Esophagus (tissue), 2 donors: ENCODE results near the gene DNAJC5. TPM values are rescaled to one million over a fixed set of nuclear protein-coding genes. Genes with fewer than 3 reads are reported as not detected.
"Not testable (repeated sequence)": the region's sequence is repeated elsewhere in the genome, so short reads cannot be mapped to it uniquely, and the experiment has no call there.

Experiments used
- H3K27ac ChIP-seq, 2 donors: one replicate each; pipeline ENCODE4 v1.5.1; 2013; ENCODE audit warnings: low read depth in 2 of 2, mild to moderate bottlenecking in 2 of 2, inconsistent platforms in 1 of 2, low read length in 1 of 2, moderate library complexity in 1 of 2
- H3K27me3 ChIP-seq, 2 donors: one replicate each; pipeline ENCODE4 v1.6.1; 2013; ENCODE audit warnings: low read length in 2 of 2, control low read depth in 1 of 2, mild to moderate bottlenecking in 1 of 2; ENCODE audit not compliant: insufficient read depth in 2 of 2, control insufficient read depth in 1 of 2
- H3K36me3 ChIP-seq, 2 donors: one replicate each; pipeline ENCODE4 v1.6.1; 2013; ENCODE audit warnings: low read length in 1 of 2; ENCODE audit not compliant: control insufficient read depth in 2 of 2, insufficient read depth in 2 of 2
- H3K4me1 ChIP-seq, 2 donors: one replicate each; pipeline ENCODE4 v1.6.1; 2013; ENCODE audit warnings: low read length in 1 of 2; ENCODE audit not compliant: control insufficient read depth in 2 of 2, insufficient read depth in 2 of 2
- H3K4me3 ChIP-seq, 2 donors: one replicate each; pipeline ENCODE4 v1.5.1; 2013; ENCODE audit warnings: low read length in 2 of 2, mild to moderate bottlenecking in 2 of 2, low read depth in 1 of 2, moderate library complexity in 1 of 2
- H3K9me3 ChIP-seq, 2 donors: one replicate each; pipeline ENCODE4 v1.6.1; 2013; ENCODE audit warnings: mild to moderate bottlenecking in 2 of 2, low read depth in 1 of 2, low read length in 1 of 2, moderate library complexity in 1 of 2; ENCODE audit not compliant: control insufficient read depth in 2 of 2, insufficient read depth in 1 of 2
- WGBS, 2 donors: extraction: QIAGEN DNeasy Blood & Tissue Kit; methylation state at CpG; one replicate each; pipeline ENCODE4 v1.1.7; 2013; 5-methylcytosine and 5-hydroxymethylcytosine counted together
- polyA plus RNA-seq, 2 donors: library from polyadenylated mRNA; stranded (reverse); fragments of 200-250 nt; gene quantifications; one replicate each; pipeline ENCODE4 v1.2.3, GENCODE V29; 2013
- donor health status: healthy with polysubstance abuse.
- donor health status: Bipolar disorder and iron deficiency.

The DNAJC5 gene
- polyA plus RNA-seq, 2 donors, result 42.9 to 59.4 TPM

DNA sequence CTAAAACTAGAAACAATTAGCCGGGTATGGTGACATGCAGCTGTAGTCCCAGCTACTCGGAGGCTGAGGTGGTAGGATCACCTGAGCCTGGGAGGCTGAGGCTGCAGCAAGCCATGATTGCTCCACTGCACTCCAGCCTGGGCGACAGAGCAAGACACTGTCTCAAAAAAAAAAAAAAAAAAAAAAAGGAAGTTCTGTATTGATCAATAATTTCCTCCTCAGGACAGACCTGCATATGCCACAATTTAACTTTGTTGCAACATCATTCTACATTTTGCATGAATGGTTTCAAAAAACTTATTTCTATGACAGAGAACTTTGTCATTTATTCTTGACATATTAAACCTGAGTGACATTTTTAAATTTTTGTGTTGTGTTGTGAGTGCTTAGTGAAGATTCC is 5.5 kb downstream of the DNAJC5 start:
- Histone ChIP-seq H3K27me3 (no peaks in the 10 kb centered on the region), H3K36me3 (peaks cover 0 to 8% of the 10 kb centered on the region in 2 donors), H3K4me3 (peak overlapping the region in 1 of 2 donors; percentile 17), H3K9me3 (no peaks in the 10 kb centered on the region), H3K27ac (no peak overlapping the region), H3K4me1 (peaks cover 4 to 9% of the 10 kb centered on the region in 2 donors)
- 67 to 76% methylated on average over 3 of the region's 3 CpGs for WGBS, 2 donors

DNA sequence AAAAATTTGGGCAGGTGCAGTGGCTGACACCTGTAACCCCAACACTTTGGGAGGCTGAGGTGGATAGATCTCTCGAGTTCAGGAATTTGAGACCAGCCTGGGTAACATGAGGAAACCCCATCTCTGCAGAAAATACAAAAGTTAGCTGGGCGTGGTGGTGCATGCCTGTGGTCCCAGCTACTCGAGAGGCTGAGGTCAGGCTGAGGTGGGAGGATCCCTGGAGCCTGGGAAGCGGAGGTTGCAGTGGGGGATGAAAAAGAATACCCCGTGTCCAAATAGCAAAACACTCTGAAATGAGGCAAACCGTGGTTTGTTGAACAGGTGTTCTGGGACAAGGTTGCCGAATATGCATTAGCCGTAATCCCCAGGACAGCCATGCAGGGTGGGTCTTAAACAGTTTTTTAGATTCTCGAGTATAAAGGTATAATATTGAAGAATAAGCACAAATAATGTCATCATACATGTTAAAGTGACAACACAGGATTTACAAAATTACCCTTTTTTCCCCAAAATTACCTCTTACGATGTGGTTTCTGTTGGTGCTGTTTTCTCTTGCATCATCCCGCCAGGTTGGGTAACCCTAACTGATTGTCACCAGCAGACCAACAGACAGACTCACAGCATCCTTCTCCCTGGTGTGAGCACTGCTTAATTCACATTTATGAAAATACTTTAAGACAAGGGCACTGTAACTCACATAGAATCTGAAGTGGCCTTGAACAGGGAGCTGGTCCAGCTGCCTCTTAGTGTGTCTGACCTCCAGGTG is 9.1 kb downstream of the DNAJC5 start:
- no peak overlapping the region for H3K27ac ChIP-seq
- H3K9me3 ChIP-seq, result no peaks in the 10 kb centered on the region
- peaks cover 0 to 5% of the 10 kb centered on the region in 2 donors for H3K4me1 ChIP-seq
- WGBS, 2 donors, result 82 to 86% methylated on average over 11 of the region's 11 CpGs
- H3K36me3 ChIP-seq, result peaks cover 0 to 8% of the 10 kb centered on the region in 2 donors
- no peaks in the 10 kb centered on the region for H3K27me3 ChIP-seq
- no peak overlapping the region for H3K4me3 ChIP-seq

DNA sequence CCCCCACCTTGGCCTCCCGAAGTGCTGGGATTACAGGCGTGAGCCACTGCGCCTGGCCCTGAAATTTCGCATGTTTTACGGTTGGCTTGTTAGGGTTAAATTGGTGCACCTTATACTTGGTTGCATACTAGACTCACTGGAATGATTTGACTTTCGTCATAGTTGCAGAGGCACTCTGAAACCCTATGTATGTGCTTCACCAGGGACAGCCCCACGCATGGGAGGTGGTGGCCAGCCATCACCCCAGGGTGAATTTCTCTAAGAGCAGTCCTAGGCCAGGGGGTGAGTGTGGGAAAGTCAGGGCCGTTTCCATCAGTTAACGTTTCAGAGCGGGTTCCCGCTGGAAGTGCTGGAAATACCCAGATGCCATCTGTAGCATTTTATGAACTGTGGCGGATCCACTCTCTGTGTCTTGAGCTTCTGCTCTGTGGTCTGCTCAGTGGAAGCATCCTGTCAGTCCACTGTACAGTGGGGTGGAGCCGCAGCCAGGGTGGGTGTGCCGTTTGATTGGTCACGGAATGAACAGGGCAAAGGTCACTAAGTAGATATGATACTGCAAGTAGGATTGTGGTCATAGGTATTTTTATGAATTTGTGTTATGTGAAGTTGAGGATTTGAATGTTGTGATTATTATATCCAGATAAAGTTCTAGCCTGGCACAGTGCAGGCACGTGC is 13.2 kb downstream of the DNAJC5 start:
- Histone ChIP-seq H3K4me3 (no peak overlapping the region), H3K4me1 (peaks cover 0 to 8% of the 10 kb centered on the region in 2 donors), H3K36me3 (peaks cover 0 to 3% of the 10 kb centered on the region in 2 donors), H3K27me3 (no peaks in the 10 kb centered on the region), H3K9me3 (no peaks in the 10 kb centered on the region), H3K27ac (peak overlapping the region in 1 of 2 donors; percentile 28)
- WGBS, 2 donors, result 63 to 76% methylated on average over 16 of the region's 16 CpGs

DNA sequence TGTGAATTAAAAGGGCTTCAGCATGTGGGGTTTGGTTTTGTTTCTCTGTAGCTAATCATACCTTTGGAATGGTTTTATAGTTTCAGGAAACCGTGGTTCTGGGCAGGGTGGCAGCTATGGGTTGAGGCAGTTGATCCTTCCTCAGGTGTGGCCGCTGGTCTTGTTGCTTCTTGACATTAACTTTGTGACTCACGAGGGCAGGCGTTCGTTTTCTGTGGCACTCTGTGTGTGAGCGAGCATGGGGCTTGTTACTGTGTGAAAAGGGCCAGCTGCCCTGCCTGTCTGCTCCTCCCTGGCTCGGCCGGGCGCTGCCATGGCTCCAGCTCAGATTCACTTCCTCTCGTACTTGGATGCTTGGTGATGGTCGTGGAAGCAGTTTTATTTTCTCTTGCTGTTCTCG is 16.2 kb downstream of the DNAJC5 start:
- WGBS, 2 donors, result 24 to 34% methylated on average over 12 of the region's 12 CpGs
- Histone ChIP-seq H3K9me3 (no peaks in the 10 kb centered on the region), H3K4me1 (peaks cover 0 to 8% of the 10 kb centered on the region in 2 donors), H3K36me3 (peaks cover 0 to 3% of the 10 kb centered on the region in 2 donors), H3K27me3 (no peaks in the 10 kb centered on the region), H3K27ac (peak overlapping the region; percentile 88 to 96), H3K4me3 (no peak overlapping the region)

DNA sequence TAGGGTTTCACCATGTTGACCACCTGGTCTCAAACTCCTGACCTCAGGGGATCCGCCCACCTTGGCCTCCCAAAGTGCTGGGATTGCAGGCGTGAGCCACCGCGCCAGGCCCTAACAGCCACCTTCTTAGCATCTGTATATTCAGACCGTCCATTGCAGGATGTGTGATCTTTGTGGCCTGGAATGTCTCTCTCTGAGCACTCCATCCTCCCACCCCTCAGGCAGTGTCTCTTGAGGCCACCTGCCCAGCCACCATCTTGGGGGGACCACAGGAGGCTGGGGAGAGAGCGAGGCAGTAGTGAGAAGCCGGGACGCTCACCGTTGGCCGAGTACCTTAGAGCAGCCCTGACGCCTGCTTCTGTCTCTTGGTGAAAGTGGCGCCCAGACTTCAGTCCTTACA is 18.8 kb downstream of the DNAJC5 start:
- no peaks in the 10 kb centered on the region for H3K27me3 ChIP-seq
- H3K36me3 ChIP-seq, result peaks cover 0 to 5% of the 10 kb centered on the region in 2 donors
- WGBS, 2 donors, result 96 to 97% methylated on average over 12 of the region's 12 CpGs
- H3K4me1 ChIP-seq, result peaks cover 0 to 8% of the 10 kb centered on the region in 2 donors
- no peak overlapping the region for H3K4me3 ChIP-seq
- no peak overlapping the region for H3K27ac ChIP-seq
- H3K9me3 ChIP-seq, result no peaks in the 10 kb centered on the region

DNA sequence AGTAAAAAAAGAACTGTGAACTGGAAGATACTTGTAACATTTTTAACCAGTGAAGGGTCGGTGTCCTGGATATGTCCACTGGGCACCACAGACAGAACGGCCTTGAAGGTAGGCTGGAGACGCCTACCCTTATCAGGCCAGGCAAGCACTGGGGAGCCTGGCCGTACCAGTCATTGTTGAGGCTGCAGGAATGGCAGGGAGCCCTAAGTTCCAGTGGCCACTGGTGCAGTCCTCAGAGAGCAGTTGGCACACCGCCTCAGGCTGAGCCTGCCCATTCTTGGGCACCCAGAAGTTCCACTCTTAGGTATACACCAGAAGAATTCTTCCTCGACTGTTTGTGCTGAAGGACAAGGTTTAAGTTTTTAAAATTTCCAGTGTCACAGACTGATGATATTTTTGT is 20.5 kb downstream of the DNAJC5 start:
- Histone ChIP-seq H3K4me3 (no peak overlapping the region), H3K27ac (peak overlapping the region in 1 of 2 donors; percentile 36), H3K9me3 (no peaks in the 10 kb centered on the region), H3K4me1 (peaks cover 0 to 5% of the 10 kb centered on the region in 2 donors), H3K36me3 (peaks cover 0 to 10% of the 10 kb centered on the region in 2 donors), H3K27me3 (no peaks in the 10 kb centered on the region)
- WGBS, 2 donors, result 85 to 95% methylated on average over 6 of the region's 6 CpGs

DNA sequence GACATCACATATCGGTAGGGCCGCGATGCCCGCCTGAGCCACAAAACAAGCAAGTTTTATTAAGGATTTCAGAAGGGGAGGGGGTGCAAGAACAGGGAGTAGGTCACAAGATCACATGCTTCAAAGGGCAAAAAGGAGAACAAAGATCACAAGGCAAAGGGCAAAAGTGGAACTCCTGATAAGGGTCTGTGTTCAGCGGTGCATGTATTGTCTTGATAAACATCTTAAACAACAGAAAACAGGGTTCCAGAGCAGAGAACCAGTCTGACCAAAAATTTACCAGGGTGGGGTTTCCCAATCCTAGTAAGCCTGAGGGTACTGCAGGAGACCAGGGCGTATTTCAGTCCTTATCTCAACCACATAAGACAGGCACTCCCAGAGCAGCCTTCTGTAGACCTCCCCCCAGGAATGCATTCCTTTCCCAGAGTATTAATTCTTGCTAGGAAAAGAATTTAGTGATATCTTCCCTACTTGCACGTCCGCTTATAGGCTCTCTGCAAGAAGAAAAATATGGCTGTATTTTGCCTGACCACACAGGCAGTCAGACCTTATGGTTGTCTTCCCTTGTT is 21.5 kb downstream of the DNAJC5 start:
- H3K27ac ChIP-seq, H3K27me3 ChIP-seq, H3K4me1 ChIP-seq, H3K9me3 ChIP-seq, H3K4me3 ChIP-seq: not testable (repeated sequence)
- peaks cover 0 to 10% of the 10 kb centered on the region in 2 donors for H3K36me3 ChIP-seq
- WGBS, 2 donors, result 95% methylated on average over 8 of the region's 8 CpGs

DNA sequence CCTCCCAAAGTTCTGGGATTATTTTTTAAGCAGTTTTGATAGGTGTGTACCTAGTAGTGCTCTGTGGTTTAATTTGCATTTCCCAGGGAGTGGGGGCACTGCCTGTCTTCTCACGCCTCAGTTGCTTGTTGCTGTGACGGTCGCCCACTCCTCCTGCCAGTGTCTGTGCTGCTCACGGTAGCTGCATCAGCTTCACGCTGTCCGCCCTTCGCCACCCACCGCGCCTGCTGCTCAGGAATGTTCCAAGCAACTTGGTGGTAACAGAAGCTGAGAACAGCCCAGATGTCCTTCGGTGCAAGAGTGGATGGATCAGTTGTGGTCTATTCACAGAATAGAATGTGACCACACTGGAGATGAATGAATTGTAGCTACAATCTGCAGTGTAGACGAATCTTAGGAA is 22.9 kb downstream of the DNAJC5 start:
- Histone ChIP-seq H3K4me3 (no peak overlapping the region), H3K9me3 (no peaks in the 10 kb centered on the region), H3K27me3 (no peaks in the 10 kb centered on the region), H3K27ac (no peak overlapping the region), H3K36me3 (peaks cover 0 to 13% of the 10 kb centered on the region in 2 donors), H3K4me1 (peaks cover 0 to 2% of the 10 kb centered on the region in 2 donors)
- WGBS, 2 donors, result 91 to 93% methylated on average over 11 of the region's 11 CpGs

DNA sequence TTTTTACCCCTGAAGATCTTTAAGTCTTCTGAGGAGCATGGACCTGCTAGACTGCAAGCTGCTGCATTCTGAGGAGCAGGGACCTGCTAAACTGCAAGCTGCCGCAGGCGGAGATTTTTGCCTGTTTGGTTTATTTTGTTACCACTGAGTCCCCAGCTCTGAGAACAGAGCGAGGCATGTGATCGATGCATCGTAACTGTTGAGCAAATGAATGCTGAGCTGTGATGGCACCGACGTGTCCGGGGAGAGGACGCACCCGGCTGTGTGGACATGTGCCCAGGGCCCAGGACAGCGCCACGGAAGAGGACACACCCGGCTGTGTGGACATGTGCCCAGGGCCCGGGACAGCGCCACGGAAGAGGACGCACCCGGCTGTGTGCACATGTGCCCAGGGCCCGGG is 24.2 kb downstream of the DNAJC5 start:
- H3K4me1 ChIP-seq, result no peaks in the 10 kb centered on the region
- H3K27me3 ChIP-seq, result no peaks in the 10 kb centered on the region
- H3K4me3 ChIP-seq, result no peak overlapping the region
- no peak overlapping the region for H3K27ac ChIP-seq
- 88 to 92% methylated on average over 18 to 19 of the region's 19 CpGs for WGBS, 2 donors
- peaks cover 0 to 13% of the 10 kb centered on the region in 2 donors for H3K36me3 ChIP-seq
- no peaks in the 10 kb centered on the region for H3K9me3 ChIP-seq
